Keratinocyte (primary cell): ENCODE results near the gene HDAC3.

Experiments used
- EZH2 ChIP-seq: IDR thresholded peaks from one replicate; pipeline ENCODE4 v1.6.1; 2012; ENCODE audit warnings: inconsistent platforms, mild to moderate bottlenecking, low read length, moderate library complexity
- TF ChIP-seq, protein P1 (sequence below), 3 experiments: IDR thresholded peaks in 1 of 3; conservative IDR thresholded peaks in 1 of 3; optimal IDR thresholded peaks in 1 of 3; 2 replicates in 2 of 3; 3 replicates in 1 of 3; pipeline versions ENCODE3 to v1.5.1; 2011; ENCODE audit warnings: low read length in 3 of 3, mild to moderate bottlenecking in 3 of 3, moderate library complexity in 2 of 3, control low read depth in 1 of 3, inconsistent platforms in 1 of 3; ENCODE audit not compliant: insufficient read depth in 2 of 3; ENCODE audit errors: extremely low read depth in 1 of 3

DNA sequence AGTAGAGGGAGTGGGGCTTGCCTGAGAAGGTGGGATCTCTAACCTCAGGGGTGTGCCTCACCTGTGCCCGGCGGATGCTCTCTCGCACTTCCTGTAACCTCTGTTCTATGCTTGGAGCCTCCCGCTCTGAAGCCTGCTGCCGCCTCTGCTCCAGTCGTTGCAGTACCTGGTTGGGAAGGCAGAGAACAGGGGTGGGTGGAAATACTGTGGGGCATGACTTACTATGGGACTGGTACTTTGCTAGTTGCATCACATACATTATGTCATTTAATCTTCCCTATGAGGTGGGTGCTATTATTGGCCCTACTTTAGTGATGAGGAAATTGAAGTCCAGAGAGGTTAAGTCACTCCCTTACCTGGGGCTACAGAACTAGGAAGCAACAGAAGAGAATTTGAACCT, 9.4 kb upstream of the HDAC3 start:
- TF ChIP-seq, protein P1, sequence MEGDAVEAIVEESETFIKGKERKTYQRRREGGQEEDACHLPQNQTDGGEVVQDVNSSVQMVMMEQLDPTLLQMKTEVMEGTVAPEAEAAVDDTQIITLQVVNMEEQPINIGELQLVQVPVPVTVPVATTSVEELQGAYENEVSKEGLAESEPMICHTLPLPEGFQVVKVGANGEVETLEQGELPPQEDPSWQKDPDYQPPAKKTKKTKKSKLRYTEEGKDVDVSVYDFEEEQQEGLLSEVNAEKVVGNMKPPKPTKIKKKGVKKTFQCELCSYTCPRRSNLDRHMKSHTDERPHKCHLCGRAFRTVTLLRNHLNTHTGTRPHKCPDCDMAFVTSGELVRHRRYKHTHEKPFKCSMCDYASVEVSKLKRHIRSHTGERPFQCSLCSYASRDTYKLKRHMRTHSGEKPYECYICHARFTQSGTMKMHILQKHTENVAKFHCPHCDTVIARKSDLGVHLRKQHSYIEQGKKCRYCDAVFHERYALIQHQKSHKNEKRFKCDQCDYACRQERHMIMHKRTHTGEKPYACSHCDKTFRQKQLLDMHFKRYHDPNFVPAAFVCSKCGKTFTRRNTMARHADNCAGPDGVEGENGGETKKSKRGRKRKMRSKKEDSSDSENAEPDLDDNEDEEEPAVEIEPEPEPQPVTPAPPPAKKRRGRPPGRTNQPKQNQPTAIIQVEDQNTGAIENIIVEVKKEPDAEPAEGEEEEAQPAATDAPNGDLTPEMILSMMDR (optimal IDR thresholded peaks at IDR 0.05 in 1 of 3, IDR thresholded peaks at IDR 0.05 in 1 of 3, conservative IDR thresholded peaks at IDR 0.05 in 1 of 3; ENCODE audit: extremely low read depth in 1 of 3, insufficient read depth in 2 of 3, low read length in 3 of 3): no peak
- TF ChIP-seq EZH2: no peak
